Midbrain (tissue), 1 donor: ENCODE data around the gene CNN2.

Source experiments
- DNase-seq: peaks from one replicate; lab custom pipeline; 2025; lab: John Stamatoyannopoulos, UW

The CNN2 gene

DNA sequence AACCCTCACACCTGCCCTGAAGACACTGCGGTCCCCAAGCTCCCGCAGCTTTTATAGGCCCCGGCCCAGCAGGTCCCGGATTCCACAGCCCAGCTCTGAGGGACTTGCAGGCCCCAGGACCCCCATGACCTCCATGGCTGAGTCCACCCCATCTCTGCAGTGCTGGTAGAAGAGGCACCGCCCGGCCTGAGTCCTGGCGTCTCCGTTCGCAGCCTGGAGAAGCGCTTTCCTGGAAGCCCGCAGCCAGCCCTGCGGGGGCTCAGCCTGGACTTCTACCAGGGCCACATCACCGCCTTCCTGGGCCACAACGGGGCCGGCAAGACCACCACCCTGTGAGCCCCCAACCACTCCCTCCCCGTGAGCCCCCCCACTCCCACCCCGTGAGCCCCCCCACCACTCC is 22.7 kb downstream of the CNN2 start:
- DNase-seq, result no peak

DNA sequence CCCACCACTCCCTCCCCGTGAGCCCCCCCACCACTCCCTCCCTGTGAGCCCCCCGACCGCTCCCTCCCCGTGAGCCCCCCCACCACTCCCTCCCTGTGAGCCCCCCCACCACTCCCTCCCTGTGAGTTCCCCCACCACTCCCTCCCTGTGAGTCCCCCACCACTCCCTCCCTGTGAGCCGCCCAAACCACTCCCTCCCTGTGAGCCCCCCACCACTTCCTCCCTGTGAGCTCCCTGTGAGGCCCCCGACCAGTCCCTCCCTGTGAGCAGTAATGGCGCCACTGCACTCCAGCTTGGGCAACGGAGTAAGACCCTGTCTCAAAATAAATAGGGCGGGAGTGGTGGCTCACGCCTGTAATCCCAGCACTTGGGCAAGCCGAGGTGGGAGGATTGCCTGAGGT is 23.4 kb downstream of the CNN2 start:
- no peak for DNase-seq

DNA sequence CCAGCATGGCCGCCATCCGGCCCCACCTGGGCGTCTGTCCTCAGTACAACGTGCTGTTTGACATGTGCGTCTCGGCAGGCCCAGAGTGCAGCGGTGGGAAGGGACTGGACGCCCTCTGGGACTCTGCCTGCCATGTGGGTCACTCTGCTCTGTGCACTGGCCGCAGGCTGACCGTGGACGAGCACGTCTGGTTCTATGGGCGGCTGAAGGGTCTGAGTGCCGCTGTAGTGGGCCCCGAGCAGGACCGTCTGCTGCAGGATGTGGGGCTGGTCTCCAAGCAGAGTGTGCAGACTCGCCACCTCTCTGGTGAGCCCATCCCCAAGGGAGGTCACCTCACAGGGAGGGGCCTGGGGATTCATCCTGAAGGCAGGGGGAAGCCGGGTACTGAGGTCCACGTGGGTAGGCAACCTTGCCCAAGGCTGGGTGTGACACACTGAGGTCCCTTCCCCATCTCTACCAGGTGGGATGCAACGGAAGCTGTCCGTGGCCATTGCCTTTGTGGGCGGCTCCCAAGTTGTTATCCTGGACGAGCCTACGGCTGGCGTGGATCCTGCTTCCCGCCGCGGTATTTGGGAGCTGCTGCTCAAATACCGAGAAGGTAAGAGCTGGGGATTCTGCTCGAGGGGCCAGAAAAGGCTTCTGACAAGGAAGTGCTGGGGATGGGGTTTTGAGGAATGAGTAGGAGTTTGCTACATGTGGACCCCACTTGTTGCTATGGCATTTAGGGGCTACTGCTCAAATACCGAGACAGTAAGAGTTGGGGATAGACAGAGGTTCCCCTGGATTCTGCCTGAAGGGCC is 24.8 kb downstream of the CNN2 start:
- DNase-seq, result no peak

DNA sequence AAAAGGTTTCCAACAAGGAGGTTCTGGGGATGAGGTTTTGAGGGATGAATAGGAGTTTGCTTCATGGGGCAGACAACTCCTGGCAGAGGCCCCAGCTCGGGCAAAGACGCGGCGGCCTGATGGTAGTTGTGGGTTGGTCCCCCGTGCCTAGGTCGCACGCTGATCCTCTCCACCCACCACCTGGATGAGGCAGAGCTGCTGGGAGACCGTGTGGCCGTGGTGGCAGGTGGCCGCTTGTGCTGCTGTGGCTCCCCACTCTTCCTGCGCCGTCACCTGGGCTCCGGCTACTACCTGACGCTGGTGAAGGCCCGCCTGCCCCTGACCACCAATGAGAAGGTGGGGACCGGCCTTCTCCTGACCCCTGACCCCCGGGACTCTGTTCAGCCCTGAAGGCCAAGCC is 25.4 kb downstream of the CNN2 start:
- no peak for DNase-seq

DNA sequence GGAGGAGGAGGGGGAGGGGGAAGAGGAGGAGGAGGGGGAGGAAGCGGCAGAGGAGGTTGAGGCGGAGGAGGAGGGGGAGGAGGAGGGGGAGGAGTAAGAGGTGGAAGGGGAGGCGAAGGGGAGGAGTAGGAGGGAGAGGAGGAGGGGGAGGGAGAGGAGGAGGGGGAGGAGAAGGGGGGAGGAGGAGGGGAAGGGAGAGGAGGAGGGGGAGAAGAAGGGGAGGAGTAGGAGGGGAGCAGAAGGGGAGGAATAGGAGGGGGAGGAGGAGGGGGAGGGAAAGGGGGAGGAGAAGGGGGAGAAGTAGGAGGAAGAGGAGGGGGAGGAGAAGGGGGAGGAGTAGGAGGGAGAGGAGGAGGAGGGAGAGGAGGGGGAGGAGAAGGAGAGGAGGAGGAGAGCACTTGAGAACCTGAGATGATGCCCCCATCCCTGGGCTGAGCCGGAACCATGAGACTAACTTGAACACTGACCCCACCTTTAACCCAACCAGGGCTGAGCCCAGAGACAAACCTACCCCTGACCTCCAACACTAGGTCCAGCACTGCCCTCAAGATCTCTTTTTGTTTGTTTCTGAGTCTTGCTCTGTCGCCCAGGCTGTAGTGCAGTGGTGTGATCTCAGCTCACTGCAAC is 26.1 kb downstream of the CNN2 start:
- no peak for DNase-seq

DNA sequence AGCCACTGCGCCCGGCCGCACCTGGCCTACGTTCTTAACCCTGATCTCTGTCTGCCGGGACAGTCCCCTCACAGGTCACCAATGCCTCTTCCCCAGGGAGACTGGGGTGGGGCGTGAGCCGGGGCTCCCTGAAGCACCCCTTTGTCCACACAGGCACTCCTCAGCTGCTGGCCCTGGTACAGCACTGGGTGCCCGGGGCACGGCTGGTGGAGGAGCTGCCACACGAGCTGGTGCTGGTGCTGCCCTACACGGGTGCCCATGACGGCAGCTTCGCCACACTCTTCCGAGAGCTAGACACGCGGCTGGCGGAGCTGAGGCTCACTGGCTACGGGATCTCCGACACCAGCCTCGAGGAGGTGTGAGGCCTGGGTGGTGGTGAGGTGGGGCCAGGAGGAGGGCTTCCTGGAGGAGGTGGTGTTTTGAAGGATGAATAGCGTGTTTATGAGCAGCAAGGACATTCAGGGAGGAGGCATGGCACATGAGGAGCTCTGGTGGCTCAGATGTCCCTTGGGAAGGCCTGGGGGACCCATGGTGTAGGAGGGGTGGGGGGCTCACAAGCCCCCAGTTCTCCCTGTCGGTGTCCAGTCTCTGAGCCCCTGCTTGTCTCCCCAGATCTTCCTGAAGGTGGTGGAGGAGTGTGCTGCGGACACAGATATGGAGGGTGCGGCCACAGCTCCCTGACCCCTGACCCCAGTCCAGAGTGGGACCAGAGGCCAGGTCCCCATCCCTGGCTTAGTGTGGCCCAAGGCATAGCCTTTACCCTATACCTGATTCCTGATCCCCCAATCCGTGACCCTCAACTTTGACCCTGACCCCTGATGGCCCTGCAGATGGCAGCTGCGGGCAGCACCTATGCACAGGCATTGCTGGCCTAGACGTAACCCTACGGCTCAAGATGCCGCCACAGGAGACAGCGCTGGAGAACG is 27.0 kb downstream of the CNN2 start:
- DNase-seq, result no peak

DNA sequence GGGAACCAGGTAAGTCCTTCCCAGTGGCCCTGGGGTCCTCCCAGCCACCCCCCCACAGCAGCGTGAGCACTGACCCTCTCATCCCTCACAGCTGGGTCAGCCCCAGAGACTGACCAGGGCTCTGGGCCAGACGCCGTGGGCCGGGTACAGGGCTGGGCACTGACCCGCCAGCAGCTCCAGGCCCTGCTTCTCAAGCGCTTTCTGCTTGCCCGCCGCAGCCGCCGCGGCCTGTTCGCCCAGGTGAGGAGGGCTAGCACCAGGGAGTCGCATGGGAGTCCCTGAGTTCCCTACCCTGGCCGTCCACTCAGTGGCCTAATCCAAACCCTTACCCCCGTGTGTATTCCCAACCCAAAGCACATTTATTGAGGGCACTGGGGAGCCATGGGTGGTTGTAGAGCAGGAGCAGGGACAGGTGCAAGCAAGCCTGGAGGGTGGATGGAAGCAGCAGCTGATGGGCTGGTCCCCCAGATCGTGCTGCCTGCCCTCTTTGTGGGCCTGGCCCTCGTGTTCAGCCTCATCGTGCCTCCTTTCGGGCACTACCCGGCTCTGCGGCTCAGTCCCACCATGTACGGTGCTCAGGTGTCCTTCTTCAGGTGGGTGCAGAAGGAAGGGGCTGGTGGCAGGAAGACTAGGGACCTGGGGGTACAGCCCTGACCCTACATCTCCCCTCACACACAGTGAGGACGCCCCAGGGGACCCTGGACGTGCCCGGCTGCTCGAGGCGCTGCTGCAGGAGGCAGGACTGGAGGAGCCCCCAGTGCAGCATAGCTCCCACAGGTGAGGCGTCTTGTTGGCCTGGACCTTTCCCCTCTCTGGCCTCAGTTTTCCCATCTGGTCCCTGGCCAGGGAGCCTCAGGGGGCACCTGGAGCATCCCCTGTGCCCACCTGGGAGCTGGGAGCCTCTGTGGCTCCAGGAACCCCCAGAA is 28.0 kb downstream of the CNN2 start:
- no peak for DNase-seq

DNA sequence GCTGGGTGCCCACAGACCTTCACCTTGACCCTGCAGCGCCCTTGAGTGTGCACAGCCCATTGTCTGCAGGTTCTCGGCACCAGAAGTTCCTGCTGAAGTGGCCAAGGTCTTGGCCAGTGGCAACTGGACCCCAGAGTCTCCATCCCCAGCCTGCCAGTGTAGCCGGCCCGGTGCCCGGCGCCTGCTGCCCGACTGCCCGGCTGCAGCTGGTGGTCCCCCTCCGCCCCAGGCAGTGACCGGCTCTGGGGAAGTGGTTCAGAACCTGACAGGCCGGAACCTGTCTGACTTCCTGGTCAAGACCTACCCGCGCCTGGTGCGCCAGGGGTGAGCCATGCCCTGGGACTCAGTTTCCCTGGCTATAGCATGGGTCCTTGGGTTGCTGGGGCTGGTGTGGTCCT is 28.6 kb downstream of the CNN2 start:
- DNase-seq, result no peak

DNA sequence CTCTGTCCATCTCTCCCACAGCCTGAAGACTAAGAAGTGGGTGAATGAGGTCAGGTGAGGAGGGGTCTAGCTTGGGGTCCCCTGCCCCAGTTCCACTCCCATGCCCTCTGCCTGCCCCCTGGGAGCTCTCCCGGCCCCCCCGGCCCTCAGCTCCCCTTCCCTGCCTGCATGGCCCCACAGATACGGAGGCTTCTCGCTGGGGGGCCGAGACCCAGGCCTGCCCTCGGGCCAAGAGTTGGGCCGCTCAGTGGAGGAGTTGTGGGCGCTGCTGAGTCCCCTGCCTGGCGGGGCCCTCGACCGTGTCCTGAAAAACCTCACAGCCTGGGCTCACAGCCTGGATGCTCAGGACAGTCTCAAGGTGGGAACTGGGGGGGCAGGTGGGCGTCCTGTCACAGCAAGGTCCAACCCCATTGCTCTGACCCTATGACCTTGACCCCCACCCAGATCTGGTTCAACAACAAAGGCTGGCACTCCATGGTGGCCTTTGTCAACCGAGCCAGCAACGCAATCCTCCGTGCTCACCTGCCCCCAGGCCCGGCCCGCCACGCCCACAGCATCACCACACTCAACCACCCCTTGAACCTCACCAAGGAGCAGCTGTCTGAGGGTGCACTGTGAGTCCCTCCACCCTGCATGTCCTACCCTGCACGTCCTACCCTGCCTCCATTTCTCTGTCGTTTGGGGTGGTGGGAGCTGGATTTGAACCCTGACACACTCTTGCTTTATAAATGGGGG is 29.6 kb downstream of the CNN2 start:
- DNase-seq, result no peak

DNA sequence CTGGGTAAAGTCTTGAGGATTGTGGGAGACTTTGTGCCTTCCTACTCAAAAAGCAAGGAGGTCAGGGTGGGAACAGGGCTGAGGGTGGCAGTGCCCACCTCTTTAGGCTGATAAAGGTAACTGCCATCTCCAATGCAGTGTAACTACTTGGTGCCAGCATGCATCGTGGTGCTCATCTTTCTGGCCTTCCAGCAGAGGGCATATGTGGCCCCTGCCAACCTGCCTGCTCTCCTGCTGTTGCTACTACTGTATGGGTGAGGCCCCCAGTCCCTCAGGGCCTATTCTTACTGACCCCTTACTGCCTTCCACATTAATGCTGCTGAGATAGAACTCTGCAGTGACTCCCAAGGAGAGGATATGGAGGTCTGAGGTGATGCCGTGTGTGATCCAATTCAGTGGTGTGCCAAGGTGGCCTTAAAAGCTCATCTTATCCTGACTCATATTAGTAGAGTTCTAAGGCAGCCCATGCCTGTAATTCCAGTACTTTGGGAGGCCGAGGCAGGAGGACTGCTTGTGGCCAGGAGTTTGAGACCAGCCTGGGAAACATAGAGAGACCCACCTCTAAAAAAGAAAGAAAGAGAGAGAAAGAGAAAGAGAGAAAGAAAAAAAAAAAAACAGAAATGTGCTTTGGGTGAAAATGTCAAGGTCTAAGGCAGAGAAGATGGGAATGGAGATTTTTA is 30.9 kb downstream of the CNN2 start:
- DNase-seq, result no peak

DNA sequence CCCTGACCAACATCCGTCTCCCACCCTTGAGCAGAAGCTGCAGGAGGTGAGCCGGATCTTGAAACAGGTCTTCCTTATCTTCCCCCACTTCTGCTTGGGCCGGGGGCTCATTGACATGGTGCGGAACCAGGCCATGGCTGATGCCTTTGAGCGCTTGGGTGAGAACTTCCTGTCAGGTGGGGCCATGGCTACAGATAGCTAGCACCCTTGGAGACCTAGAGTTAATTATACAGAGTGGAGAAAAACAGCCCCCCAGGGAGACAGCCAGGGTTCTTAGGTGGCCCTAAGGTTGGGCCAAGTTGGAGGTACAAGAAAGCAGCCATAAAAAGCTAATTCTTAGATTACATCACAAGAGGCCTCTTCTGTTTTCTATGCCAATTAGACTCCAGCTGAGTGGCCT is 31.7 kb downstream of the CNN2 start:
- no peak for DNase-seq

DNA sequence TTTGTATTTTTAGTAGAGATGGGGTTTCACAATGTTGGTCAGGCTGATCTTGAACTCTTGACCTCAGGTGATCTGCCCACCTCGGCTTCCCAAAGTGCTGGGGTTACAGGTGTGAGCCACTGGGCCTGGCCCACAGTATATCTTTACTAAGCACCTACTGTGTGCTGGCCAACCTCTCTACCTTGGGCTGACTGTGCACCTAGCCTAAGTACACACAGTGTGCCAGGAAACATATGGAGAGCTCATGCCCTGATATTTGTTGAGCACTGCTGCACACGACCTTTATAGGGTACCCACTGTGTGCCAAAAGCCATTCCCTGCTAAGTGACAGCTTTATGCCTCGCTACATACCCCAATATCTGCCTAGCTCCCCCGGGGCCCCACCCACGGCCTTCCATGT is 34.3 kb downstream of the CNN2 start:
- no peak for DNase-seq

DNA sequence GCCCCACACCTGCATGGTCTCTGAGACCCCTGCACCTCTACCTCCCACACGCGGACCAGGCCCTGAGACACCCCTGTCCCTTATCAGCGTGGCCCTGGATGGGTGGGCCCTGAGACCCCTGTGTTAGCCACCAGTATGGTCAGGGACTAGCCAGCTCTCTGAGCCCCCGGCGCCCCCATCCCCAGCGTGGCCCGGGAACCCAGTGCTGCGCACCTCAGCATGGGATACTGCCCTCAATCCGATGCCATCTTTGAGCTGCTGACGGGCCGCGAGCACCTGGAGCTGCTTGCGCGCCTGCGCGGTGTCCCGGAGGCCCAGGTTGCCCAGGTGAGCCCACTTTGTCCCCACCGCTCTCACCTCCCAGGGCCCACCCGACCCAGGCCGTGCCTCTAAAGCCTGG is 35.6 kb downstream of the CNN2 start:
- no peak for DNase-seq

DNA sequence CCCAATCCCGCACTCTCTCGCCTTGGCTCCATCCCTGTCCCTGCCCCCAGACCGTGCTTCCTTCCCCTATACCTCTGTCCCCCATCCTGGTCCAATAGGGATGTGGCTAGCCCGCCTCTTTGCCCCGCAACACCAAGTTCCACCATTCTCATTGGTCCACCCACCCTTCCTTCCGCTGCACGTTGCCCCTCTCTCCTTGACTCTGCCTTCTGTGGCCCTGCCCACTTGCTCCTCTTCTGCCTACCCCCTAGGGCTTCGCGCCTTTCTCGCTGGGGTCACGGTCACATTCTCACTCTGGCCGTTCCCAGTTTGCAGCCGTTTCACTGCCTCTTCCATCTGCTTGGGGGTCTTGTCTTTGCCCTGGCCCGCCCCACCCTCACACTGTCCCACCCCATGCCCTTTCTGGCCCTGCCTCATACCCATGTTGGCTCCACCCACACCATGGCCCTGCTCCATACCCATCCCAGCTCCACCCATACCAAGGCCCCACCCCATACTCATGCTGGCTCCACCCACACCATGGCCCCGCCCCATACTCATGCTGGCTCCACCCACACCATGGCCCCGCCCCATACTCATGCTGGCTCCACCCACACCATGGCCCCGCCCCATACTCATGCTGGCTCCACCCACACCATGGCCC is 36.1 kb downstream of the CNN2 start:
- DNase-seq, result no peak

DNA sequence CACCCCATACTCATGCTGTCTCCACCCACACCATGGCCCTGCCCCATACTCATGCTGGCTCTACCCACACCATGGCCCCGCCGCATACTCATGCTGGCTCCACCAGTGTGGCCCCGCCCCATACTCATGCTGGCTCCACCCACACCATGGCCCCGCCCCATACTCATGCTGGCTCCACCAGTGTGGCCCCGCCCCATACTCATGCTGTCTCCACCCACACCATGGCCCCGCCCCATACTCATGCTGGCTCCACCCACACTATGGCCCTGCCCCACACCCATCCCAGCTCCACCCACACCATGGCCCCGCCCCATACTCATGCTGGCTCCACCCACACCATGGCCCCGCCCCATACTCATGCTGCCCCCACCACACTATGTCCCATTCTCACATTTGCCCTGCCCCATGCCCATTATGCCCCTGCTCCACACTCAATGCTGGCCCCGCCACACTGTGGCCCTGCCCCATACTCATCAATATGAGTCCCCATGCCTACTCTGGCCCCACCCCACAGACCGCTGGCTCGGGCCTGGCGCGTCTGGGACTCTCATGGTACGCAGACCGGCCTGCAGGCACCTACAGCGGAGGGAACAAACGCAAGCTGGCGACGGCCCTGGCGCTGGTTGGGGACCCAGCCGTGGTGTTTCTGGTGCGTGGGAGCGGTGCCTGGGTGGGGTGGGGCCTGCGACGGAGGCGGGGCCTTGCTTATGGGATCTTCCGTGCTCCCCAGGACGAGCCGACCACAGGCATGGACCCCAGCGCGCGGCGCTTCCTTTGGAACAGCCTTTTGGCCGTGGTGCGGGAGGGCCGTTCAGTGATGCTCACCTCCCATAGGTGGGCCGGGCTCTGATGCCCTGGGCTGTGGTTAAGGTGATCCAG is 36.9 kb downstream of the CNN2 start:
- DNase-seq, result no peak

DNA sequence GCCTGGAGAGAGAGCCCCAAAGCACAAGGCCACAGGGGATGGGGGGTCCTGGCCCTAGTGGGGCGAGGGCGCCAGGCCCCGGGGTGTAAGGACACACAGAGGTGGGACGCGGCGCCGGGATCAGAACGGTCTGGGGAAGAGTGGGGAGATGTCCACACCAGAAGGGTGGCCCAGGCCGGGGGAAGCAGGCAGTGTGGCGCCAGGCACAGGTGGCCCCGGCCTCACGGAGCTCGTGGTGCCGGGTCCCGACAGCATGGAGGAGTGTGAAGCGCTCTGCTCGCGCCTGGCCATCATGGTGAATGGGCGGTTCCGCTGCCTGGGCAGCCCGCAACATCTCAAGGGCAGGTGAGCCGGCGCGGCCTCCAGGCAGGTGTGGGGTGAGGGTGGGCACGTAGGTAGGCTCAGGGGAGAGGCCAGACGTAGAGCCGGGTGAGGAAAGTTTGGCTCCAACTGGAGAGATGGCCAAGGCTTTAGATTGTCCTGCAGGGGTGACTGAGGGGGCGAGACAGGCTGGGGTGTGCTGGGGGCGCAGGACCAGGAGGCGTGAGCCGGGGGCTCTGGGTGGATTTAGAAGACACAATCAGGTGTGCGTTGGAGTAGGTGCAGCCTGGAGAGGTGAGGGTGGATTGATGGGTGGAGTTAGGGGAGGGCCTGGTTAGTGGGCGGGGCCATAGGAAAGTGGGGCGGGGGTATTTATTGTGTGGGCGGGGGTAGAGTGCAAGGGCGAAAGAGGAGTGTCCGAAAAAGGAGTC is 37.7 kb downstream of the CNN2 start:
- DNase-seq, result no peak

DNA sequence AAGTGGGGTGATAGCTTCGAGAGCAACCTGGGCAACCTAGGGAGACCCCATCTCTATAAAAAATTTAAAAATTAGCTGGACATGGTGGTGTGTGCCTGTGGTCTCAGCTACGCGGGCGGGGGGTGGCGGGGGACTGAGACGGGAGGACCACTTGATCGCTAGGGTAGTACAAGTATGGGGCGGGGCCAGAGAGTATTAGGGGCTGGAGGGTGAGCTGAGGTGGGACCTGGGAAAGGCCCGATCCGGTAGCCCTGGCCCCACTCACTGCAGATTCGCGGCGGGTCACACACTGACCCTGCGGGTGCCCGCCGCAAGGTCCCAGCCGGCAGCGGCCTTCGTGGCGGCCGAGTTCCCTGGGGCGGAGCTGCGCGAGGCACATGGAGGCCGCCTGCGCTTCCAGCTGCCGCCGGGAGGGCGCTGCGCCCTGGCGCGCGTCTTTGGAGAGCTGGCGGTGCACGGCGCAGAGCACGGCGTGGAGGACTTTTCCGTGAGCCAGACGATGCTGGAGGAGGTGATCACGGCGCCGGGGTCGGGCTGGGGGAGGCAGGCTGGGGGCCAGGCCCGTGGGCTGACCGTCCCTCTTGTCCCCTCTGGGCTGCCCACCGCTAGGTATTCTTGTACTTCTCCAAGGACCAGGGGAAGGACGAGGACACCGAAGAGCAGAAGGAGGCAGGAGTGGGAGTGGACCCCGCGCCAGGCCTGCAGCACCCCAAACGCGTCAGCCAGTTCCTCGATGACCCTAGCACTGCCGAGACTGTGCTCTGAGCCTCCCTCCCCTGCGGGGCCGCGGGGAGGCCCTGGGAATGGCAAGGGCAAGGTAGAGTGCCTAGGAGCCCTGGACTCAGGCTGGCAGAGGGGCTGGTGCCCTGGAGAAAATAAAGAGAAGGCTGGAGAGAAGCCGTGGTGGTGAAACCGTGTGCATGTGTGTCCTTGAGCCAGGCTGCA is 38.5 kb downstream of the CNN2 start:
- DNase-seq, result no peak
